NCI-H2107 (cell line): ENCODE results near the gene QSOX1.
A peak's percentile ranks its signal among the peaks of the same experiment; 100 is the strongest.

Source experiments
- DNase-seq: peaks from one replicate; lab custom pipeline; 2025; lab: John Stamatoyannopoulos, UW

The QSOX1 gene

DNA sequence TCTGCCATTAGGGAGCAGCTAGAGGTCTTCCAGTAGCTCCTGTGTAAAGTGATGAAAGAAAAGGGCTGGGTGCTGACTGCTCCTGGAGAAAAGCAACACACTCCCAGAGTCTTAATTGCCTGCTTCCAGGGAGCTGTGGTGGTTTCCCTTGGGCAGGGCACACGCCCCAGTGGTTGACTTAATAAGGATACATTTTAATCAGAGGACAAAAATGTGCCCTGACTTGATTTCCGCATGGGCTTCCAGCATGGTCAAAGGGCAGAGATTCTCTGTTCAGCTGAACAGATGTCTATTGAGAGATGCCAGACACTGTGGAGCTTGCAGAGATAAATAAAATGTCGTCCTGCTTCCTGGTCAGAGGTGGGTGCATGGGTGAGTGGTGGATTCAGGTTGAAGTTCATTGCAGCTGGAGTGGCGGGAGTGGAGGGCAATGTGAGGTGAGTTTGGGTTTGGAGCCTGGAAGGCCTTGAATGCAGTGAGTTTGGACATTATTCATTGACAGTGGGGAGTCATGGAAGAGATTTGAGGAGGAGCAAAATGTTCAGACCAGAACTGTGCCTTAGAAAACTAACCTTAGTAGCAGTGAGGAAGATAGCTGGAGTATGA lies 16.0 kb downstream of the QSOX1 start:
- DNase-seq: no peak

DNA sequence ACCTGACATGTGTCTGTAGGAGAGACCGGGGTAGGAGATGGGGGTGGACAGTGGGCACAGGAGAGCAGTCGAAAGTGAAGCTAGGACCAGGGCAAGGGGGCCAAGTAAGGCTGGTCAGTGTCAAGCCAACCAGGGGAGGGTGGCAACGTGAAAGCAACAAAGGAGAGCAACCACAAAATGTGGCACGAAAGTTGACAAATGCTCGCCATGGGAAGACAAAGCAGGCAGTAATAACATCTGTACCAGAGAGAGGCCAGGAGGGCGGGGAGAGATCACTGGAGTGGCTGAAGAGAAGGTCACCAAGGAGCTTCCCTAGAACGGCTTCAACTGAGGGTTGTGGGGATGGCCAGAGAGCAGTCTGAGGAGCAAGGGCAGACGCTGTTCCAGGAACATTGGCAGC lies 17.0 kb downstream of the QSOX1 start:
- no peak for DNase-seq

DNA sequence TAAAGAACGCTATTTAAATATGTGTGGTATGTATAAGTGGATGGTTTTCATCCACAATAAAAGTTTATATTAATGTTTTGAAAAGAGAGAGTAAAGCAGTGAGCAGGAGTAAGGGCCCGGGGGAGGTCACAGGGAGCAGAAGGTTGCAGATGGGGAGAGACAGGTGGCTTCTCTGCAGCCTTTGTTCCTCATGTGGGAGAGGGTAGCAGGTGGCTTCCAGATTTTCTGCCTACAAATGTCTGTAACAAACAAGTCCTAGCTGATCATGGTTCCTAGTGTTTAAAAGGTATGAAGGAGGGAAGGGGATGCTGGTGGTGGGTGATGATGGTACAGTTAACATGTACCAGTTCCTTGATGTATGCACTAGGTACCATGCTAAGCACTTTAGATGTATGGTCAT lies 18.8 kb downstream of the QSOX1 start:
- no peak for DNase-seq

DNA sequence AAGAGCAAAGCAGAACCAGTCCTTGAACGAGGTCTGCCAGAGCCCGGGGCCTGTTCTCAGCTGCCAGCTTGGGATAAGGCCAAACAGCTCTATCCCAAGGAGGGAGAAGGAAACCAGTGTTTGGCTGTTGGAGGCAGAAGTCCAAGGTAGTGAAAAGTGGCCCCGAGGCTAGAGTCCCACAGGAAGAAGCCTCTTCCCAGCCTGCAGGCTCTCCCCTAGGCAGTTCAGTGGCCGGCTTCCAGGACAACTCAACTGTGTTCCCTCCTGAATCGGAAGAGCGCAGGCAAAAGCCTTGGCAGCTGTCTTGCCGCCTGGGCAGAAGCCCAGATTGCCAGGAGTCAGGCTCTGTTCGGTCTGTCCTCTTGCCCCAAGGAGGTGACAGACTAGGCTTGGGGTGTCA lies 19.3 kb downstream of the QSOX1 start:
- no peak for DNase-seq

DNA sequence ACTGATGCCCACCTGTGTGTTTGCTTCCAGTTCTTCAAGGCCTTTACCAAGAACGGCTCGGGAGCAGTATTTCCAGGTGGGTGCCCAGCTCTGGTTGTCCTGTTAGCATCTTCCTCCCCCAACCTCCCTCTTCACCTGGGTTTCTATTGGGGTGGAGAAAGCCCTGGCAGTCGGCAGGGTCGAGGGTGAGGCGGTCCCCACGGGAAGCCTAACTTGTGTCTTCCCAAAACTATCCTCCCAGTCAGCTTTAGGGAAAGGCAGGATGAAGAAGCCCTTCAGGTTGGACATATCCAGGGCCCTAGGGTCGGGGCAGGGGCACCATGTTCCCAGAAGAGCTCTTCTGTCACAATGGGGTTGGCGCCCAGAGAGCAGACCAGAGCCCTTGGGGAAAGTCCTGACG lies 20.6 kb downstream of the QSOX1 start:
- DNase-seq: no peak

DNA sequence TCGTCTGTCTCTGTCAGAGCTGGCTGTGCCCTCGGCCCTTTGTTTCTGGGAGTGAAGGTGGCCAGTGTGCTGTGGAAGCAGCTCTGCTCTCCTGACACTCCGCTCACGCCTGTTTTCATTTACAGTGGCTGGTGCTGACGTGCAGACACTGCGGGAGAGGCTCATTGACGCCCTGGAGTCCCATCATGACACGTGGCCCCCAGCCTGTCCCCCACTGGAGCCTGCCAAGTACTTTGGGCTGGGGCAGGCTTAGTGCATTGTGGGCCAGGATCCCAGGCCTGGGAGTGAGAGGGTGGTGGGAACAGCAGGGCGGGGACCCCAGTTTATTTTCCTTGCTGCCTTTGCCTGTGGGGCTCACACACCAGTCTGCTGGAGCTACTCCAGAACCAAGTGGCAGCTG lies 21.1 kb downstream of the QSOX1 start:
- no peak for DNase-seq

DNA sequence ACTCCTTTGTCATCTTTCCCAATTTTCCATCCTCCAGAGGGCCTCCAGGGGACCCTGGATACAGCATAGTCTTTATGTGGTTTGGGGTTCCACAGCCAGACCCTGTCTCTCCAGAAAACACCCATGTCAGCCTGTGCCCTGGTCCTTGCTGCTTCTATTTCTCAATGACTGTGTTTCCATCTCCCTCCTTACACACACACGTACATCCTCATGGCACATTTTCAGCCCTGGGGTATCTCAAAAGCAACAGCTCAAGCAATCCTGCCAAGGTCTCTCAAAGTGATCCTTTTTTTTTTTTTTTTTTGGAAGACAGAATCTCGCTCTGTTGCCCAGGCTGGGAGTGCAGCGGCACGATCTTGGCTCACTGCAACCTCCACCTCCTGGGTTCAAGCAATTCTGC lies 22.3 kb downstream of the QSOX1 start:
- no peak for DNase-seq

DNA sequence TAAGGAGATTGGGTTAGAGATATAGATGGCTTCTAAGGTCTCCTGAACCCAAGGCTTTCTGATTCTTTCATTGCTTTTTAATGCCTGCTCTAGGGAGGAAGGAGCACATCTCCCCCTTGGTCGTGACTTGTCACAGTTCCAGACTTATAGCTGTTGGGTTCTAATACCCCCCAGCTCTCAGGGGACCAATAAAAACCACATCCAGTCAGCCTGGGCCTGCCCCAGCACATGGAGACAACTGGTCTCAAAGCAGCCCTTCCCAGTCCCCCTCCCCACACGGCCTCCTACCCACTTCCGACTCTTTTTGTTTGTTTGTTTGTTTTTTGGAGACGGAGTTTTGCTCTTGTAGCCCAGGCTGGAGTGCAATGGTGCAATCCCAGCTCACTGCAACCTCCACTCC lies 23.3 kb downstream of the QSOX1 start:
- no peak for DNase-seq

DNA sequence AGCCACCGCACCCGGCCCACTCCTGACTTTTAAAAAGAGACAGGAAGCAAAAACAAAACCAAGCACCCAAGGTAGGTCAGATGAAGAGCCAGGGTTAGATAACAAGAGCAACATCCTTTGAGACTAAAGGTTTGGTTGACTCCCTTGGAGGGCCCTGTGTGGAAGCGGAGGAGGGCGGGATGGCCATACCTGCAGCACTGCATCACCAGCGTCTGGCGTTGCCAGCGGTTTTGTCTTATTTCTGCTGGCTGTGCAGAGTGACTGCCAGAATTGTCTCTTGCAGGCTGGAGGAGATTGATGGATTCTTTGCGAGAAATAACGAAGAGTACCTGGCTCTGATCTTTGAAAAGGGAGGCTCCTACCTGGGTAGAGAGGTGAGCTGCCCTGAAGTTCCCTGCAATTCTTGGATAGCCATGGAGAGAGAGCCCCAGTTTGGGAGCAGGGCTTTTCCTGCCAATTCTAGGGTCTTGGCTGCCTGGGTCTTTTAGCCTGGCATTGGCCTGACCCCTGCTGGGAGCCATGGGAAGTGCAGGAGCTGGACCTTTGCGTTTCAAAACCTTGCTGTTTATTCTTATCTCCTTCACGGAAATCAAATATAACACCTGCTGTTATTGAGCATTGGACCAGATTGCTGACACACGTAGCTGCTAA lies 24.0 kb downstream of the QSOX1 start:
- no peak for DNase-seq

DNA sequence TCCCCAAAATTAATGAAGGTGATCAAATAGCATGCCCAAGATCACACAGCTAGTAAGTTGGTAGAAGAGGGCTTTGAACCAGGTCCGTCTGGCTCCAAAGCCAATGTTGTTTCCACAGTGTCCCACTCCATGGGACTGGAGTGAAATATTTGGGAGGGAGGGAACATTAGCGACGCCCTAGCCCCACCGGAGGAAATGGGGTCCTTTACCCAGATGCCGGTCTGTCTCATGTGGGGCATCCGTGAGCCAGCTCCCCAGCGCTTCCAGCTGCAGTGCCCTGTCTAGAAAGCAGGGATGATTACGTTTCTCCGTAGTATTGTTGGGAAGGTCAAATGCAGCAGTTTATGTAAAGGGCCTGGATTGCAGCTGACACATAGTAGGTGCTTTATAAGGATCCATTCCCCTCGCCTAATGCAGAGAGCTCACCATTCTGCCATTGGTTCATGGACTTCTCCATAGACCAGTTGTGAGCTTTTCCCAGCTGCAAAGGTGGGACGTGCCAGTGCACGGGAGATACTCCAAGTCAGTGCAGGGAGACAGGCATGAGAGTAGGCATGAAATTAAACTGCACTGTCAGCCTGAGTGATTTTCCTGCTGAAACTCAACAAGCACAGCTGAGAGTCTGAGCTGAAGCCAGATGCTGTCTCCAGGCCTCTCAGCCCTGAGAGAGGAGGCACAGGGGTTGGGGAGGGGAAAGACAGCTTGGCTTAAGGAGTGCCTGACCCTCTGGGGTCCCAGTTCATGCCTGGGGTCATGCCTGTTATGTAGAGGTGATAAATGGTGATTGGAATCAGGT lies 24.7 kb downstream of the QSOX1 start:
- no peak for DNase-seq

DNA sequence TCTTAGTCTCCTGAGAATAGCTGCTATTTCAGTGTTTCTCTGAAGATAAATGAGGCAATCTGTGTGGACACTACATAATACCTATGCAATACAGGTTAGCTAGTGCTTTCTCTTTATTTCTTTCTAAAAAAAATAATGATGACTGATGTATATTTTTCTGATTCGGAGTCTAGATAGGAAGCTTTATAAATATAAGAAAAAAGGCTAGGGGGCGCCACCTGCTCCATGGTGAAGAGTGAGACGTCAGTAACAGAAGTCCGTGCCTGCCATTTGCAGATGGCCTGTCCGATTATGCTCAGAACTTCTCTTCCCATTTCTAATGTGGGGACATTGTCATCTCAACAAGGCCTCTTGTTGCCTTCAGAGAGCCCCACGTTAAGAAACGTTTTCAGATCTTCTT lies 26.4 kb downstream of the QSOX1 start:
- no peak for DNase-seq

DNA sequence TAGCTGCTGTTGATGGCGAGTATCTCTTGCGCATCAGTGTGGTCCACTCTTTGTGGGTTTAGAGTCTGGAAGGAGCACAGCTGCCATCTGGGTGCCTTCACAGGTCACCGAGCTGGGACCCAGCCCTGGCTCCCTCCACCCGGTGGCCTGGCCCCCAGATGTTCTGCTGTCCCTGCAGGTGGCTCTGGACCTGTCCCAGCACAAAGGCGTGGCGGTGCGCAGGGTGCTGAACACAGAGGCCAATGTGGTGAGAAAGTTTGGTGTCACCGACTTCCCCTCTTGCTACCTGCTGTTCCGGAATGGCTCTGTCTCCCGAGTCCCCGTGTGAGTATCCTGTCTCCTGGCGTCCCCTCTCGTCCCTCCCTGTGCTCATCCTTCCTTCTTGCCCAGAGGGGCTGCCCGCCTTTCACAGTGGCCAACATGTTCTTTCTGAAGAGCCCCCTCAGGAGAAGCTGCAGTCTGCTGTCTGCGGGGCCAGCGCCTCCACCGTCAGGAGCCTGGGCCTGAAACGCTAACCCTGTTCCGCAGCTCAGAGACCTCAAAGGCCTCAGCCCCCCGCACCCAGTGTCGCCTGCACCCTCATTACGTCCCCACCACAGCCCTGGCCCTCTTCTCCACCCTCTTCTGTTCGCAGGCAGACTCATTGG lies 27.4 kb downstream of the QSOX1 start:
- DNase-seq: no peak

DNA sequence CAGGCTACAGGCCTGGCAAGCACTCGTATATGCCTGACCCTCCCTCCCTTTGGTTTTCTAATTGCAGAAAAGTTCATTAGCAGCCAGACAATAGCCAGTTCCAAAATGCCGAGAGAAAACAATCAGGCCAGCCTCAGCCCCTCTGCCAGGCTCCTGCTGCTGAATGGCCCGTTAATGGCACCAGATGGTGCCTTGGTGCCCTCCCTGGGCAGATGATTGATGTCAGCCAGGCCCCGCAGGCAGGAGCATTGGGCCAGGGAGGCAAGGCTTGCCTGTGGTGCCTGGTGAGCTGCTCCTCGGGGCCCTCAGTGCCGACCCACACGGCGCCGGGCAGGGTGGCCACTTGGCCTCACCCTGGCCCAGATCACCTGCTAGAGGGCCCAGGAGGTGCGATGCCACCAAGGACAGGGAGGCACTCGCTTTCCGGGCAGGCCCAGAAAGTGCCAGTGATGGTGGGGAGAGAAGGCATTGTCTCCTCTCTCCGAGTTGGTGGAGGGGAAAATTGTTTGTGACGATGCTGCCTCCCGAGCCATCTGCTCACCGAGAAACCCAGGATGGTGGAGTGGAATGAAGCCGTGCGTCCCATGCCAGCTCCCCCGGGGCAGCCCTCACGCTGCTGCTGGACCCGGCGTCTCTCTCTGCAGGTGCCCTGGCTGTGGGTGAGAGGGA lies 28.1 kb downstream of the QSOX1 start:
- no peak for DNase-seq

DNA sequence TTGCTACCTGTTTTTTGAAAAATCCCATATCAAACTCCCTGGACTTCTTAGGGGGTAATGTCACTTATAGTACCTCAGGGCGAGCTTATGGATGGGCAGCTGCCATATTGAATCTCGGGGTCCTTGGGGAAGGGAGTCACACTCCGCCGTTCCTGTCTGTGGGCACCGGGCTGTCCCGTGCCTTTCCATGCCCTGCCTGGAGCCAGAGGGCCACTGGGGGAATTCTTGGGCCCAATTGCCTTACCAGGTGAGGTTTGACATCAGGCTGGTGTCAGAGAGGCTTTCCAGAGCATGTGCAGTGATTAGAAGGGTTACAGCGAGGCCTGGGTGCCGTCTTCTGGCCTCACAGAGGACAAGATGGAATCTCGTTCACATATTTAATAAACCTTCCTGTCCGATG lies 28.8 kb downstream of the QSOX1 start:
- DNase-seq: no peak

DNA sequence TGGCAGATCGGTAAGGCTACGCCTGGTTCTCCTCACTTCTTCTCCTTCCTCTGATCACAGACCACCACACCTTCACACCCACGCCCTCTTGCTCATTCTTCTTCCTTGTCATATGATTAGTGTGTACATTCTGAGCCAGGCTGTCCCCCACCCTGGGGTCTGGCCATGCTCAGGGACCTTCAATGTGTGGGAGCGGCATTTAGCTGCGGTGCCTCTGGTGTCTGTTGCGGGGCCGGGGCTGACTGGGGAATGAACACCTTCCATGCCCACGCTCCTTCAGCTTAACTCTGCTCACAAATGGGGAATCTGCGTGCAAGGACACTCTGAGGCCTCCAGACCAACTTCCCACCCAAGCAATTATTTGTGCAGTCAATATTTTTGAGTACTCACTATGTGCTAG lies 29.4 kb downstream of the QSOX1 start:
- DNase-seq: no peak

DNA sequence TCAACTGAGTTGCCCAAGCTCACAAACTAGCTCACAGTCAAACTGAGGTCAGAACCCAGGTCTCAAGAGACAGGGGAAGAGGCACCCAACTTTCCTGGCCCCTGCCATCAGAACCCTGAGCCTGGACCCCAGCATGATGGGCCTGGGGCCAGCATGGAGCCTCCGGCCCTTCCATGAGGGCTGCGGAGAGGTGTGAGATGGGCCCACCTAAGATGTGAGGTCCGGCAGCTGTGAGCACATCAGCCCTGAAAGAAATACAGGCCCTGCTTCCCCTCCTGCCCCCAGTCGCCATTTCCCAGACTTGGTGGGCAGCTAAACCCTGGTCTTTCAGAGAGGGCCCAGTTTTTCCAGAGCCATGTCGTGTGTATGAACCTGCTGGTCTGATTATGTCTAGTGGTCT lies 30.6 kb downstream of the QSOX1 start:
- no peak for DNase-seq

DNA sequence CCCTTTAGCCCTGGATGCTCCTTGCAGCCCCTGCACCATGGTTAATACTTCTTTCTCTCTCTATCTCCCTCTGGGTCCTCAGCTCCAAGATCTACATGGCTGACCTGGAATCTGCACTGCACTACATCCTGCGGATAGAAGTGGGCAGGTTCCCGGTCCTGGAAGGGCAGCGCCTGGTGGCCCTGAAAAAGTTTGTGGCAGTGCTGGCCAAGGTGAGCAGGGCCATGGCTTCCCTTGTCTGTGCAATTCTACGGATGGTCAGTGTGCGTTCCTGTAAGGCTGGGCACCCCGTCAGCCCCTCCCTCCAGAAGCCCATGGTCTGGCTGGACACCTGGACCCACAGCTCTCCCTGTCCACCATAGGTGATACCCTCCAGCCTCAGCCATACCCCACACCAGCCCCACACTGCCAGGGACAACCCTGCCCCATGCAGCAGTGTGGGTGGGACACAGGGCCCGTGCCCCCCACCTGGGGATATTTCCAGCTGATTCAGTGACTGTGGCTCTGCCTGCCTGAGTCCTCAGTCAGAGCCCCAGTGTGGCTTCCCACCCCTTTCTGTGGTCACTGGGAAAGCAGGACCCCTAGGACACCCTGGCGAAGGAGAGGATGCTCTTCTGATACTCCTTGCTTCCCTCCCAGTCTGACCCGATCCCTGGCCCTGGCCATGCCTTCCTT lies 31.4 kb downstream of the QSOX1 start:
- no peak for DNase-seq

DNA sequence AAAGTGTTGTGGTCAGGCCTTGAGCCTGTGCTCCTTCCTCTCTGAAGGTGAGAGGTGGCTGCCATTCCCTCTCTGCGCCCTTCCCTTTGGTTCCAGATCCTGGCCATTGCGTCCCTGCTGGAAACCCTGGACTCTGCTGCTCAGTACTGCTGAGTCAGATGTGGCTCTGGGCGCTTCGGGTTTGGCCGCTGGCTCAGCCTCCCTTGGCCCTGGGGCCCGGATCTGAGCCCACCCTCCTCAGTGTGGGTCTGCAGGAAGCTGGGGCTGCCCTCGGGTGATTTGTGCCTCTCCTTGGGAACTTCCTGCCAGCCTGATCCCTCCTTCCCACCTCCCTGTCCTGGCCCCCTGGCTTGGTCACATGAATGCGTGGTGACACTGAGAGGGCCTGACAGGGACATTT lies 32.2 kb downstream of the QSOX1 start:
- no peak for DNase-seq

DNA sequence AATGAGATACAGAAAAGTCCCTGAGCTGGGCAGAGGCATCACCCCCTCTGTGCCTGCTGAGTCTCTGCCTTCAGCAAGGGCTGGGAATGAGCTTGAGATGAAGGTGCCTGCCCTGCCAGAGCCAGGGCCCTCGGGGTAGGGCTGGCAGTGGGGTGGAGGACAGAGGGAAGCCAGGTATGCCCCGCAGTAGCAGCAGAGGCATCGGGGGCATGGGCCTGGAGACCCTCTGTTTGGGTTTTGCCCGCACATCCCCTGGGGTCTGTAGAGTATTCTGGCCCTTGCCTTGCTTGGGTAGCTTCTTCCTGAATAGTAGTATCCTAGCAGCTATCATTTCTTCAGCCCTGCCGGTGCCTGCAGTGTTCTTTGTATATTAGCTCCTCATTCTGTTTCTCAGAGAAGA lies 33.0 kb downstream of the QSOX1 start:
- no peak for DNase-seq

DNA sequence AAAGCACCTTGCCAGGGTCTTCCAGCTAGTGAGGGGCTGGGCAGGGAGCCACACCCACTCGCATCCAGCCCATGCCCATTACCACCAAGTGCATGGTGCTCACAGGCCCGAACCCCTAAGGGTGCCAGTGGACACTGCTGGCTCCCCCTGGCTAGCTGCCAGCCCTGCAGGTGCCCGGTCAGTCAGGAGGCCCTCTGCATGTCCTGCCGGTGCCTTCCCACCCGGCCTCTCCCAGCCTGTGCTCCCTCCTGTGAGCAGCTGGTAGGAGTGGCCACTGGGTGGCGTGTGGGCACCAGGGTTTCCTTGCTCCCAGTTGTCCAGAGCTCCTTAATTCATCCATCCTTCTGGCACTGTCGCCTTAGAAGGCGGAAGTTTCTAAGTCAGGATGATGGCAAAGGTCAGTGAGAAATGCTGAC lies 33.4 kb downstream of the QSOX1 start:
- peak; percentile 43 for DNase-seq

DNA sequence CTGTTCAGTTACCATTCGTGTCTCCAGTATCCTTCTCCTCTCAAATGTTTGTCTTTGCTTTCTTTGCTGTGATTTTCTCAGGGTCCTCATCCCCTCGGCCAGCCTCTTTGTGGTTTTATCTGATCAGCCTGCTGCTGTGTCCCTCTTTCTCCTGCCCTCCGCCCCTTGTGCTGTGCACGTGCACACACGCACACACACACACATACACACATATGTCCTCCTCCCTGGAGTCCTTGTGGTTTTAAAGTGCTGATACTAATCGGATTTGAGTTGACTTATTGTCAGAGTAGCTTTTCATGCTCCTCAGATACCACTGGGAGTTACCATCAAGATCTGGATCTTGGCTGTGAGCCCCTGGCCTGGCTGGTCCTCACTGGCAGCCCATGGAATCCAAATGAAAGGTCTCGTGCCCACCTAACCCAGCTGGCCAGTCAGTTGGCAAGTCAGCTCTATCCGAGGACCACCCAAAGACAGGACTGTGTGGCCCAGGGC lies 34.1 kb downstream of the QSOX1 start:
- no peak for DNase-seq

DNA sequence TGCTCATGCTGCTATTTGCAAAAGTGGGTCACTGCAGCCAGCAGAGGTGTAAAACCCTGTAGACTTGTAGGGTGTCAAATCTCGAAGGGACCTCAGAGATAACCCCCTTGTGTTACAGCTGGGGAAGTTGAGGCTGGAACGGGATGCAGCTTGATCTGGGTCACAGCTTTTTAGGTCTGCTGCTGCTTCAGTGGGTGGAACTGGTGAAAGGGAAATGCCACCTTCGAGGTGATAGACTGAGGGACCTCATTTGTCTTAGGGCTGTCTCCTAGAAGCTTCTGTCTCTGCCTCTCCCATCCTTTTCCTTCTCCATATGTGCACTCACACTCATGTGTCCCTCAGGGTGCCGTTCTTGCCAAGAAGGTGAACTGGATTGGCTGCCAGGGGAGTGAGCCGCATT lies 35.4 kb downstream of the QSOX1 start:
- DNase-seq: no peak
